Sciatic nerve (tissue), 2 donors: Measurements from ENCODE around the gene PPP1R13B. TPM values are rescaled to one million over a fixed set of nuclear protein-coding genes. Genes with fewer than 3 reads are reported as not detected.

Experiments used
- ATAC-seq: fragments of 200-7000 bp; cut with Tn5 transposase; one replicate; pipeline ENCODE4 v1.9.1; 2020; ENCODE audit warnings: mild to moderate bottlenecking, moderate library complexity
- DNase-seq: peaks from one replicate; pipeline ENCODE4 v3.0.0-alpha.2; 2020; ENCODE audit warnings: low spot score
- intact Hi-C: fragments of 100-400 bp; cut with DNase I; formaldehyde crosslinking; loops from one replicate; pipeline ENCODE4 v1.14.2; 2022
- total RNA-seq: library from RNA; stranded (reverse); fragmentation: NEBNext Ultra II Directional; extraction: Animal tissue kit (Norgen Biotek cat#: 25700); gene quantifications from one replicate; pipeline ENCODE4 v1.2.1, GENCODE V29; 2021
- donor health status: DM: no; HTN: no; CAD: no.
- donor health status: DM: no; HTN: no; CAD: no.

Gene PPP1R13B
- total RNA-seq, 1 donor from 2014 or later, result 38.6 TPM

- DNase-seq (no peak), ATAC-seq (no peak)
- intact Hi-C loops, result no loop called here
Measured at GRCh38 chr14:103686831-103687485, 160.4 kb downstream of the PPP1R13B start.

GRCh38 chr14:103685276-103686211 is 161.8 kb downstream of the PPP1R13B start:
- intact Hi-C loops, result no loop called here
- ATAC-seq, result no peak
- no peak for DNase-seq

- DNase-seq, result no peak
- no peak for ATAC-seq
- intact Hi-C loops, result no loop called here
Measured at GRCh38 chr14:103684871-103685270, 162.5 kb downstream of the PPP1R13B start.

DNA sequence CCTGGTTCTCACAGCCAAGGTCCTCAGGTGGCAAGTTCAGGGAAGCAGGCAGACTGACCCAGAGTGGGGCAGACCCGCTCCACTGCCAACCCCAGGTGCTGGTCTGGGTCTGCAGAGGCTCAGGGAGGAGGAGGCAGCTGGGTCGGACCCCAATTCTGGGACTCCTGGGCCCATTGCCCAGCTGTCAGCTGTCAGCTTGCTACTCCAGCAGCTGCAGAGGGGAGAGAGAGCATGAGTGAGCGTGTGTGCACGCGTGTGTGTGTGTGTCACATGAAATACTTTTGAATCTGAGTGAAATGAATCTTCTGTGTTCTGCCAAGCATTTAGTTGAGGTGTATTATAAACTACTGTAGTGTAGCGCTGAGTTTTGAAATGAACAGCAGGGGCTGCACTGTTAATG is 162.9 kb downstream of the PPP1R13B start:
- ATAC-seq (no peak), DNase-seq (no peak)
- intact Hi-C loops, result no loop called here

Other genes with a start within 250 kb of the PPP1R13B start
- 303 TPM for gene KLC1, start 218.4 kb downstream of the PPP1R13B start, total RNA-seq
- 4.6 TPM for gene XRCC3, start 132.1 kb downstream of the PPP1R13B start, total RNA-seq
- 86.6 TPM for gene ZFYVE21, start 131.8 kb downstream of the PPP1R13B start, total RNA-seq
- 8.2 TPM for gene TDRD9, start 80.9 kb upstream of the PPP1R13B start, total RNA-seq
- not detected for gene RD3L, start 95.0 kb upstream of the PPP1R13B start, total RNA-seq
- gene ASPG, start 238.1 kb upstream of the PPP1R13B start, total RNA-seq, result 4.6 TPM